OCI-LY3 (cell line): ENCODE measurements around the gene MTA1.

ENCODE experiments used
- H2AFZ ChIP-seq: fragments of 200-600, 300-600 bp; shearing (Covaris generic); 2 replicates; pipeline ENCODE4 v1.6.0; 2014; ENCODE audit warnings: antibody characterized with exemption, low read depth, low read length
- H3K27ac ChIP-seq: fragments of 200-600, 300-600 bp; sonication (generic); 2 replicates; pipeline ENCODE4 v1.5.1; 2014; ENCODE audit warnings: mild to moderate bottlenecking, low read length, moderate library complexity, mixed read lengths
- H3K27me3 ChIP-seq: fragments of 200-600, 300-600 bp; sonication (generic); 2 replicates; pipeline ENCODE4 v1.6.1; 2014; ENCODE audit warnings: low read depth, low read length, mixed read lengths
- H3K36me3 ChIP-seq: fragments of 200-600, 300-600 bp; sonication (generic); replicated peaks from 2 replicates; pipeline ENCODE3; 2014; ENCODE audit warnings: low read depth, low read length, mixed read lengths
- H3K4me1 ChIP-seq: fragments of 300-600, 200-600 bp; sonication (generic); 2 replicates; pipeline ENCODE4 v1.6.1; 2014; ENCODE audit warnings: low read length, mixed read lengths
- H3K4me2 ChIP-seq: fragments of 200-600, 300-600 bp; sonication (generic); 2 replicates; pipeline ENCODE4 v1.6.1; 2014; ENCODE audit warnings: low read length, mixed read lengths
- H3K4me3 ChIP-seq: fragments of 300-600, 200-600 bp; sonication (generic); 2 replicates; pipeline ENCODE4 v1.5.1; 2014; ENCODE audit warnings: antibody characterized with exemption, mild to moderate bottlenecking, low read length, moderate library complexity
- H3K79me2 ChIP-seq: fragments of 300-600, 200-600 bp; shearing (Covaris generic); 2 replicates; pipeline ENCODE4 v1.6.1; 2014; ENCODE audit warnings: mild to moderate bottlenecking, low read length, mixed read lengths
- H3K9ac ChIP-seq: fragments of 300-600, 200-600 bp; shearing (Covaris generic); 2 replicates; pipeline ENCODE4 v1.6.0; 2014; ENCODE audit warnings: mild to moderate bottlenecking, low read length, moderate library complexity
- H3K9me3 ChIP-seq: fragments of 200-600, 300-600 bp; shearing (Covaris generic); 2 replicates; pipeline ENCODE4 v1.6.1; 2014; ENCODE audit warnings: low read length, mixed read lengths; ENCODE audit not compliant: insufficient read depth
- H4K20me1 ChIP-seq: fragments of 200-600, 300-600 bp; sonication (generic); 2 replicates; pipeline ENCODE4 v1.6.1; 2016; ENCODE audit warnings: low read length, mixed read lengths; ENCODE audit not compliant: insufficient read depth
- CTCF ChIP-seq: fragments of 200-600, 300-600 bp; sonication (generic); IDR thresholded peaks from 2 replicates; pipeline ENCODE4 v1.5.1; 2014; ENCODE audit warnings: antibody characterized with exemption, low read length, low read depth
- EZH2phosphoT487 ChIP-seq: fragments of 200-600 bp; shearing (Covaris generic); IDR thresholded peaks from 2 replicates; pipeline ENCODE4 v1.6.1; 2018; ENCODE audit warnings: antibody characterized with exemption, mixed run types, low read depth

MTA1 gene

GRCh38 chr14:105419195-105420091 lies at the start of gene MTA1:
MTA1 (plus strand) TSS chr14:105419827; CDS start chr14:105420036, 209 bp downstream.
- peaks cover 54% of the 10 kb centered on the region for H3K79me2 ChIP-seq
- peaks cover 25% of the 10 kb centered on the region for H3K4me1 ChIP-seq
- peak within 1 kb of the TSS; percentile 48 for H3K27ac ChIP-seq
- peaks cover 16% of the 10 kb centered on the region for H3K36me3 ChIP-seq
- H3K4me2 ChIP-seq = peak within 1 kb of the TSS; percentile 100
- H3K4me3 ChIP-seq = peak within 1 kb of the TSS; percentile 100
- peak within 1 kb of the TSS; percentile 69 for H2AFZ ChIP-seq
- TF ChIP-seq EZH2phosphoT487 = no peak
- TF ChIP-seq CTCF = no peak
- peaks cover 25% of the 10 kb centered on the region for H4K20me1 ChIP-seq
- peak within 1 kb of the TSS; percentile 99 for H3K9ac ChIP-seq
- no peaks in the 10 kb centered on the region for H3K9me3 ChIP-seq
- H3K27me3 ChIP-seq = no peaks in the 10 kb centered on the region

- TF ChIP-seq EZH2phosphoT487 = no peak
- no peaks in the 10 kb centered on the region for H3K27me3 ChIP-seq
- no peak overlapping the region for H3K9ac ChIP-seq
- H4K20me1 ChIP-seq = no peaks in the 10 kb centered on the region
- H3K9me3 ChIP-seq = no peaks in the 10 kb centered on the region
- H3K36me3 ChIP-seq = no peaks in the 10 kb centered on the region
- H3K27ac ChIP-seq = no peak overlapping the region
- H3K4me2 ChIP-seq = no peak overlapping the region
- peaks cover 5% of the 10 kb centered on the region; the same call in 1 of the 2 replicates for H3K4me1 ChIP-seq
- H3K4me3 ChIP-seq = no peak overlapping the region
- no peak overlapping the region for H2AFZ ChIP-seq
- no peaks in the 10 kb centered on the region for H3K79me2 ChIP-seq
Observed at GRCh38 chr14:105374389-105374788, 45.2 kb upstream of the MTA1 start.

GRCh38 chr14:105375635-105376057 lies 44.0 kb upstream of the MTA1 start:
- H3K4me1 ChIP-seq = peaks cover 5% of the 10 kb centered on the region; the same call in 1 of the 2 replicates
- no peaks in the 10 kb centered on the region for H3K9me3 ChIP-seq
- no peak overlapping the region for H3K27ac ChIP-seq
- H3K4me3 ChIP-seq = no peak overlapping the region
- no peaks in the 10 kb centered on the region for H4K20me1 ChIP-seq
- no peak overlapping the region for H3K4me2 ChIP-seq
- H3K9ac ChIP-seq = no peak overlapping the region
- no peaks in the 10 kb centered on the region for H3K36me3 ChIP-seq
- no peak overlapping the region for H2AFZ ChIP-seq
- H3K27me3 ChIP-seq = no peaks in the 10 kb centered on the region
- no peaks in the 10 kb centered on the region for H3K79me2 ChIP-seq
- TF ChIP-seq CTCF (no peak), EZH2phosphoT487 (no peak)

- Histone ChIP-seq H4K20me1 (no peaks in the 10 kb centered on the region), H2AFZ (no peak overlapping the region), H3K4me1 (peaks cover 5% of the 10 kb centered on the region; the same call in 1 of the 2 replicates), H3K36me3 (no peaks in the 10 kb centered on the region), H3K27ac (no peak overlapping the region), H3K27me3 (no peaks in the 10 kb centered on the region), H3K9me3 (no peaks in the 10 kb centered on the region), H3K4me3 (no peak overlapping the region), H3K79me2 (no peaks in the 10 kb centered on the region), H3K9ac (no peak overlapping the region), H3K4me2 (no peak overlapping the region)
- TF ChIP-seq CTCF = no peak
- no peak for TF ChIP-seq EZH2phosphoT487
Observed at GRCh38 chr14:105376521-105377440, 42.8 kb upstream of the MTA1 start.
